Thyroid gland (tissue), 4 donors: Measurements from ENCODE around the gene HMGCS1.

Experiments
- CTCF ChIP-seq, 6 experiments: fragments of 200-600 bp in 3 of 6; fragments of 450-650 bp in 3 of 6; sonication (generic) in 3 of 6; IDR thresholded peaks; one replicate each; pipeline ENCODE4 v1.5.1; 2016 to 2019; ENCODE audit warnings: antibody characterized with exemption in 6 of 6, mild to moderate bottlenecking in 2 of 6, inconsistent platforms in 1 of 6, moderate library complexity in 1 of 6
- POLR2A ChIP-seq, 2 donors: fragments of 450-650 bp; IDR thresholded peaks; one replicate each; pipeline ENCODE4 v1.6.1; 2017; ENCODE audit warnings: antibody characterized with exemption in 2 of 2, mild to moderate bottlenecking in 2 of 2, moderate library complexity in 1 of 2

- no peak for TF ChIP-seq CTCF (IDR thresholded peaks at IDR 0.05)
- TF ChIP-seq POLR2A (IDR thresholded peaks at IDR 0.05) = no peak
Observed at GRCh38 chr5:43312076-43312661, 1.0 kb downstream of the HMGCS1 start.
